Measurements from ENCODE around the gene GNG7.

GNG7 gene

GRCh38 chr19:2739602-2740313 lies 37.3 kb upstream of the GNG7 start, which contains the start of gene SLC39A3 (continued):
- no peak for TF ChIP-seq ESRRG (CRISPR knock-in tag; IDR thresholded peaks at IDR 0.05)
- TF ChIP-seq CREB5 (CRISPR knock-in tag; IDR thresholded peaks at IDR 0.05; ENCODE audit: low read depth) = no peak
- TF ChIP-seq SNAI2 (CRISPR knock-in tag; IDR thresholded peaks at IDR 0.05) = peak; percentile 92; the same call in 1 of the 2 replicates

- no peak for TF ChIP-seq ESRRG (CRISPR knock-in tag; IDR thresholded peaks at IDR 0.05)
- ATAC-seq = no peak
Observed at GRCh38 chr19:2736550-2737190, 34.2 kb upstream of the GNG7 start.

- no peak for ATAC-seq
- TF ChIP-seq OSR1 (CRISPR knock-in tag; IDR thresholded peaks at IDR 0.05) (no peak), ZNF70 (CRISPR knock-in tag; IDR thresholded peaks at IDR 0.05) (peak; percentile 58; the same call in 1 of the 2 replicates), BACH2 (CRISPR knock-in tag; IDR thresholded peaks at IDR 0.05; ENCODE audit: borderline replicate concordance) (no peak)
Observed at GRCh38 chr19:2735374-2735773, 32.9 kb upstream of the GNG7 start.

GRCh38 chr19:2734589-2735288 lies 32.2 kb upstream of the GNG7 start:
- TF ChIP-seq TCF4 (CRISPR knock-in tag; IDR thresholded peaks at IDR 0.05; ENCODE audit: borderline replicate concordance) (no peak), TSHZ2 (CRISPR knock-in tag; IDR thresholded peaks at IDR 0.05) (no peak), SNAI2 (CRISPR knock-in tag; IDR thresholded peaks at IDR 0.05) (no peak), ZNF70 (CRISPR knock-in tag; IDR thresholded peaks at IDR 0.05) (no peak), ZNF565 (CRISPR knock-in tag; conservative IDR thresholded peaks at IDR 0.05; ENCODE audit: low read depth) (no peak)
- TF ChIP-seq, protein P1, sequence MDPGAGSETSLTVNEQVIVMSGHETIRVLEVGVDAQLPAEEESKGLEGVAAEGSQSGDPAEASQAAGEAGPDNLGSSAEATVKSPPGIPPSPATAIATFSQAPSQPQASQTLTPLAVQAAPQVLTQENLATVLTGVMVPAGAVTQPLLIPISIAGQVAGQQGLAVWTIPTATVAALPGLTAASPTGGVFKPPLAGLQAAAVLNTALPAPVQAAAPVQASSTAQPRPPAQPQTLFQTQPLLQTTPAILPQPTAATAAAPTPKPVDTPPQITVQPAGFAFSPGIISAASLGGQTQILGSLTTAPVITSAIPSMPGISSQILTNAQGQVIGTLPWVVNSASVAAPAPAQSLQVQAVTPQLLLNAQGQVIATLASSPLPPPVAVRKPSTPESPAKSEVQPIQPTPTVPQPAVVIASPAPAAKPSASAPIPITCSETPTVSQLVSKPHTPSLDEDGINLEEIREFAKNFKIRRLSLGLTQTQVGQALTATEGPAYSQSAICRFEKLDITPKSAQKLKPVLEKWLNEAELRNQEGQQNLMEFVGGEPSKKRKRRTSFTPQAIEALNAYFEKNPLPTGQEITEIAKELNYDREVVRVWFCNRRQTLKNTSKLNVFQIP (CRISPR knock-in tag; IDR thresholded peaks at IDR 0.05; ENCODE audit: borderline replicate concordance, low read depth) = no peak
- no peak for ATAC-seq

DNA sequence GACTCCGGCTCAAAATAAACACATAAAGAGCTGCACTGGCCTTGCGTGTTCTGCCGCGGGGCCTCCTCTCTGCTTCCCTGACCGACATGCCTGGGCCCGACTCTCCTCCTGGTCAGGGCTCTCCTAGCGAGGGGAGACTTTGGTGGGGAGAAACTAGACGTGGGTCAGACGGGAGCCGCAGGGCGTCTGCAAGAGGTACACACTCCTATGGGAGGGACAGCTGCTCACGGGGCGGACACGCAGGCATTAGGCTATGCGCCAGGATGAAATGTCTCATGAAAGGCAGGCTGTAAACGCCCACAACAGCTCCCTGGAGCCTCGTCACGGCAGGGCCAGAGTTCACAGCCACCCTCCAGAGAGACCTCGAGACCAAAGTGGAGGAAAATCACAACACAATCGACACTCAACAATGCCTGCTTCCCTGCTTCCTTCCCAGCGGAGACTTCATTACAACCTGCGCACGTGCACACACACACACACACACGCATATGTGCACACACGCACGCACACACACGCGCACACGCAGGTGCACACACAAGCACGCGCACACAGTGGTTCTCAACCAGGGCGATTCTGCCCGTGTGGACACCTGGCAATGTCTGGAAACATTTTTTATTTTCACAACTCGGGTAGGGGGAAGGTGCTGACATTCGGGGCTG lies 31.6 kb upstream of the GNG7 start:
- ATAC-seq = no peak
- TF ChIP-seq ESRRG (CRISPR knock-in tag; IDR thresholded peaks at IDR 0.05) = no peak

GRCh38 chr19:2732883-2733282 lies 30.4 kb upstream of the GNG7 start:
- TF ChIP-seq CREB5 (CRISPR knock-in tag; IDR thresholded peaks at IDR 0.05; ENCODE audit: low read depth) = no peak
- no peak for TF ChIP-seq CSDC2 (CRISPR knock-in tag; IDR thresholded peaks at IDR 0.05)
- no peak for TF ChIP-seq SNAI2 (CRISPR knock-in tag; IDR thresholded peaks at IDR 0.05)
- TF ChIP-seq ZNF8 (CRISPR knock-in tag; IDR thresholded peaks at IDR 0.05) = no peak
- TF ChIP-seq TSHZ2 (CRISPR knock-in tag; IDR thresholded peaks at IDR 0.05) = no peak
- TF ChIP-seq, protein P2, sequence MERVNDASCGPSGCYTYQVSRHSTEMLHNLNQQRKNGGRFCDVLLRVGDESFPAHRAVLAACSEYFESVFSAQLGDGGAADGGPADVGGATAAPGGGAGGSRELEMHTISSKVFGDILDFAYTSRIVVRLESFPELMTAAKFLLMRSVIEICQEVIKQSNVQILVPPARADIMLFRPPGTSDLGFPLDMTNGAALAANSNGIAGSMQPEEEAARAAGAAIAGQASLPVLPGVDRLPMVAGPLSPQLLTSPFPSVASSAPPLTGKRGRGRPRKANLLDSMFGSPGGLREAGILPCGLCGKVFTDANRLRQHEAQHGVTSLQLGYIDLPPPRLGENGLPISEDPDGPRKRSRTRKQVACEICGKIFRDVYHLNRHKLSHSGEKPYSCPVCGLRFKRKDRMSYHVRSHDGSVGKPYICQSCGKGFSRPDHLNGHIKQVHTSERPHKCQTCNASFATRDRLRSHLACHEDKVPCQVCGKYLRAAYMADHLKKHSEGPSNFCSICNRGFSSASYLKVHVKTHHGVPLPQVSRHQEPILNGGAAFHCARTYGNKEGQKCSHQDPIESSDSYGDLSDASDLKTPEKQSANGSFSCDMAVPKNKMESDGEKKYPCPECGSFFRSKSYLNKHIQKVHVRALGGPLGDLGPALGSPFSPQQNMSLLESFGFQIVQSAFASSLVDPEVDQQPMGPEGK (CRISPR knock-in tag; IDR thresholded peaks at IDR 0.05; ENCODE audit: borderline replicate concordance) = no peak
- TF ChIP-seq ZNF565 (CRISPR knock-in tag; conservative IDR thresholded peaks at IDR 0.05; ENCODE audit: low read depth) = no peak
- no peak for TF ChIP-seq ZFP3 (CRISPR knock-in tag; IDR thresholded peaks at IDR 0.05)
- no peak for ATAC-seq
